OCI-LY1 (cell line): ENCODE results near the gene MAP4K4.

Source experiments
- CTCF ChIP-seq: fragments of 200-600 bp; sonication (generic), shearing (Covaris generic); IDR thresholded peaks from 2 replicates; pipeline ENCODE4 v1.5.1; 2017; ENCODE audit warnings: mild to moderate bottlenecking, antibody characterized with exemption, low read length, moderate library complexity, mixed read lengths
- EZH2 ChIP-seq: fragments of 200-600 bp; sonication (generic), shearing (Covaris generic); IDR thresholded peaks from 2 replicates; pipeline ENCODE4 v1.8.0; 2017; ENCODE audit warnings: borderline replicate concordance, mixed run types, mild to moderate bottlenecking, antibody characterized with exemption, low read length, moderate library complexity, mixed read lengths

DNA sequence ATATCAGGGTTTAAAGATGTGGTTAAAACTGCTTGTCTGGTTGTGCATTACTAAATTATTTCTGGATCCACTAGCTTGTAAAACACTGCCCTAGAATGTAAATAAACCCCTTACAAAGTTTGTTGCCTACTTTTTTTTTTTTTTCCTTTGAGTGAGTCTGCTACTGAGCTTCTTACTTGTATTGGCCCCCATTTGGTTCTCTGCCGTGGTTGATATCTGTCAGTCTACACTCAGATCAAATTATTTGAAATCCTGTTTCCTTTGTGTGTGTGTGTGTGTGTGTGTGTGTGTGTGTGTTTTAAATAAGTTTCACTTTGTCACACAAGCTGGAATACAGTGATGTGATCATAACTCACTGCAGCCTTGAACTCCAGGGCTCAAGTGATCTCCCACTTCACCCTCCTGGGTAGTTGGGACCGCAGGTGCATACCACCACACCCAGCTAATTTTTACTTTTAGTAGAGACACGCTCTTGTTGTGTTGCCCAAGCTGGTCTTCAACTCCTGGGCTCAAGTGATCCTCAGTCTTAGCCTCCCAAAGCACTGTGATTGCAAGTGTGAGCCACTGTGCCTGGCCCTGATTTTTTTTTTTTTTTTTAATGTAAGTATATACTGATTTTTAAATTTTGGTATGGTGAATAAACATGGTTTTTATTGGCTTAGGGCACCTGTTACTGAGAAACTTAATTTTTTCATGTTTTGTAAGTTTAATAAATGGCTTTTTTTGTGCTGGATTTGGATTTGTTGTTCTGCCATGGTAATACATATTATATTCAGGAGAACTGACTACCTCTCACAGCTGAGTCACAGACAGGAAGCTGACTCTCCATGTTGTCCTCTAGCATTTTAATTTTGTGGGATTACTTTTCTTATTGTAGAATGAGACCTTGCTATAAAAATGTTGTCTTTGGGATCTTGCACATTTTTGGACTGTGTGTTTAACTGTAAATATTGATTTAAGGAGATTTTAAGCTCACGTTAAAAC, 48.5 kb downstream of the MAP4K4 start:
- no peak for TF ChIP-seq EZH2
- no peak for TF ChIP-seq CTCF
